ENCODE results near the gene MAPT. TPM values are rescaled to one million over a fixed set of nuclear protein-coding genes. Genes with fewer than 3 reads are reported as not detected.

Gene MAPT
- total and polyA plus RNA-seq, 2 of the 13 experiments (the other 11 are each of a cell fraction or from before 2014, with no cell fraction given) = 2.1 to 2.8 TPM

- TF ChIP-seq ATF3 (CRISPR knock-in tag; IDR thresholded peaks at IDR 0.05) (no peak), HOXA5 (CRISPR knock-in tag; IDR thresholded peaks at IDR 0.05) (no peak), ZHX2 (IDR thresholded peaks at IDR 0.05; ENCODE audit: low read depth) (no peak), ZHX2 (CRISPR knock-in tag; IDR thresholded peaks at IDR 0.05; ENCODE audit: borderline replicate concordance) (no peak), PAWR (CRISPR knock-in tag; IDR thresholded peaks at IDR 0.05; ENCODE audit: borderline replicate concordance) (no peak), KLF6 (CRISPR knock-in tag; IDR thresholded peaks at IDR 0.05) (0 out of 2 replicates have a peak, but pooled peaks have one; percentile 62), FOXC1 (CRISPR knock-in tag; IDR thresholded peaks at IDR 0.05; ENCODE audit: borderline replicate concordance) (0 out of 2 replicates have a peak, but pooled peaks have one; percentile 38), IKZF4 (CRISPR knock-in tag; IDR thresholded peaks at IDR 0.05; ENCODE audit: borderline replicate concordance, low read depth, not compliant biosample characterization) (no peak), FOXA1 (IDR thresholded peaks at IDR 0.05) (no peak), FOXA1 (CRISPR knock-in tag; IDR thresholded peaks at IDR 0.05) (peak; percentile 26; the same call in 1 of the 2 replicates), PATZ1 (CRISPR knock-in tag; IDR thresholded peaks at IDR 0.05) (peak; percentile 56; the same call in 1 of the 2 replicates), SP140L (CRISPR knock-in tag; IDR thresholded peaks at IDR 0.05; ENCODE audit: borderline replicate concordance) (no peak), SAP130 (CRISPR knock-in tag; IDR thresholded peaks at IDR 0.05; ENCODE audit: low read depth) (peak; percentile 46; the same call in 1 of the 2 replicates), JUNB (CRISPR knock-in tag; IDR thresholded peaks at IDR 0.05; ENCODE audit: borderline replicate concordance) (0 out of 2 replicates have a peak, but pooled peaks have one; percentile 20), PHF21A (CRISPR knock-in tag; IDR thresholded peaks at IDR 0.05) (no peak), FOXJ3 (CRISPR knock-in tag; IDR thresholded peaks at IDR 0.05; ENCODE audit: borderline replicate concordance) (0 out of 2 replicates have a peak, but pooled peaks have one; percentile 10), ARID5B (CRISPR knock-in tag; IDR thresholded peaks at IDR 0.05) (peak; percentile 79)
These were observed 29.3 kb downstream of the MAPT start (continued) for GRCh38 chr17:45923511-45924268.

Data from HepG2 (cell line).